B cell (primary cell): Measurements from ENCODE around the gene FSTL5. TPM values are rescaled to one million over a fixed set of nuclear protein-coding genes. Genes with fewer than 3 reads are reported as not detected.

Experiments
- ATAC-seq: fragments of 200-7000 bp; cut with Tn5 transposase; one replicate; pipeline ENCODE4 v1.10.0; 2021; ENCODE audit warnings: low read depth, mild to moderate bottlenecking, moderate number of reproducible peaks, moderate library complexity
- CTCF ChIA-PET: fragments of 350-600 bp; sonication (Branson Sonifier 250); formaldehyde crosslinking; loops from one replicate; lab custom pipeline; 2021; ENCODE audit warnings: antibody characterized with exemption, inconsistent platforms; lab: Charles Lee
- POLR2A ChIA-PET: fragments of 350-600 bp; sonication (Branson Sonifier 250); formaldehyde crosslinking; loops from one replicate; lab custom pipeline; 2021; ENCODE audit warnings: antibody characterized with exemption; lab: Charles Lee
- DNase-seq: peaks from one replicate; pipeline ENCODE4 v3.0.0; 2013
- H2AFZ ChIP-seq: 2 replicates; pipeline ENCODE4 v1.6.1; 2012; ENCODE audit warnings: mild to moderate bottlenecking, low read depth, low read length; ENCODE audit not compliant: insufficient read depth, poor library complexity, severe bottlenecking
- H3K27ac ChIP-seq, 2 donors: 1 replicate in 1 of 2; 2 replicates in 1 of 2; pipeline ENCODE4 v1.5.1; 2012 to 2013; ENCODE audit warnings: low read length in 2 of 2, mild to moderate bottlenecking in 2 of 2, moderate library complexity in 1 of 2
- H3K27me3 ChIP-seq, 4 experiments: fragments of 200-600 bp in 1 of 4; sonication (generic) in 1 of 4; replicated peaks in 1 of 4; 1 replicate in 2 of 4; 2 replicates in 2 of 4; pipeline versions ENCODE4 v1.6.1 to v1.7.0; 2013 to 2016; ENCODE audit warnings: low read length in 3 of 4, mild to moderate bottlenecking in 2 of 4, mixed read lengths in 1 of 4, moderate library complexity in 1 of 4; ENCODE audit not compliant: insufficient read depth in 4 of 4, control insufficient read depth in 3 of 4; ENCODE audit errors: control extremely low read depth in 1 of 4
- H3K36me3 ChIP-seq, 2 experiments: replicated peaks in 1 of 2; 1 replicate in 1 of 2; 2 replicates in 1 of 2; pipeline versions ENCODE4 v1.6.1 to v1.7.1; 2013; ENCODE audit warnings: low read length in 1 of 2; ENCODE audit not compliant: insufficient read depth in 2 of 2, control insufficient read depth in 1 of 2; ENCODE audit errors: control extremely low read depth in 1 of 2, extremely low read depth in 1 of 2
- H3K4me1 ChIP-seq, 2 donors: fragments of 200-600 bp in 1 of 2; sonication (generic) in 1 of 2; 1 replicate in 1 of 2; 2 replicates in 1 of 2; pipeline versions ENCODE4 v1.5.1 to v1.6.1; 2013 to 2017; ENCODE audit warnings: low read length in 2 of 2; ENCODE audit not compliant: control insufficient read depth in 2 of 2, insufficient read depth in 2 of 2
- H3K4me2 ChIP-seq: replicated peaks from 2 replicates; pipeline ENCODE3; 2012; ENCODE audit warnings: mild to moderate bottlenecking, low read depth, low read length; ENCODE audit not compliant: poor library complexity, severe bottlenecking
- H3K4me3 ChIP-seq, 5 experiments: fragments of 200-600 bp in 1 of 5; sonication (generic) in 1 of 5; 1 replicate in 3 of 5; 2 replicates in 2 of 5; pipeline versions ENCODE4 v1.5.1 to v1.7.0; 2011 to 2016; ENCODE audit warnings: low read length in 4 of 5, mild to moderate bottlenecking in 4 of 5, low read depth in 2 of 5, control low read depth in 1 of 5, moderate library complexity in 1 of 5; ENCODE audit not compliant: insufficient read depth in 1 of 5; ENCODE audit errors: control extremely low read depth in 1 of 5, extremely low read depth in 1 of 5
- H3K79me2 ChIP-seq: fragments of 200-600 bp; sonication (generic); one replicate; pipeline ENCODE4 v1.6.0; 2016; ENCODE audit warnings: low read length; ENCODE audit not compliant: control insufficient read depth, insufficient read depth
- H3K9ac ChIP-seq: fragments of 200-600 bp; sonication (generic); 2 replicates; pipeline ENCODE4 v1.6.1; 2017; ENCODE audit warnings: mild to moderate bottlenecking, low read length, moderate library complexity
- H3K9me3 ChIP-seq, 3 donors: one replicate each; pipeline versions ENCODE4 v1.6.1 to v1.7.1; 2013; ENCODE audit warnings: low read length in 2 of 3; ENCODE audit not compliant: control insufficient read depth in 2 of 3, insufficient read depth in 1 of 3; ENCODE audit errors: control extremely low read depth in 1 of 3
- H4K20me1 ChIP-seq: 2 replicates; pipeline ENCODE4 v1.6.0; 2012; ENCODE audit warnings: mild to moderate bottlenecking, low read length; ENCODE audit not compliant: insufficient read depth, control insufficient read depth, poor library complexity, severe bottlenecking
- H3K27ac Mint-ChIP-seq: one replicate; pipeline ENCODE4 v1.8.0; 2021; ENCODE audit warnings: mixed read lengths
- H3K27me3 Mint-ChIP-seq: one replicate; pipeline ENCODE4 v1.8.0; 2021; ENCODE audit warnings: mixed read lengths
- H3K4me1 Mint-ChIP-seq: one replicate; pipeline ENCODE4 v1.8.0; 2021; ENCODE audit warnings: mixed read lengths
- H3K4me3 Mint-ChIP-seq: one replicate; pipeline ENCODE4 v1.8.0; 2021; ENCODE audit warnings: mixed read lengths
- H3K9me3 Mint-ChIP-seq: one replicate; pipeline ENCODE4 v1.8.0; 2022; ENCODE audit warnings: mixed read lengths; ENCODE audit not compliant: insufficient read depth
- CTCF ChIP-seq: fragments of 200-600 bp; IDR thresholded peaks from one replicate; pipeline ENCODE4 v1.8.0; 2022; ENCODE audit warnings: antibody characterized with exemption, mild to moderate bottlenecking
- EZH2 ChIP-seq: IDR thresholded peaks from 2 replicates; pipeline ENCODE4 v1.6.1; 2012; ENCODE audit warnings: borderline replicate concordance, low read depth, mild to moderate bottlenecking, moderate library complexity, low read length; ENCODE audit not compliant: insufficient read depth, poor library complexity, severe bottlenecking
- WGBS: methylation state at CpG from one replicate; pipeline ENCODE4 v1.1.5; 2013; ENCODE audit warnings: missing lambda C conversion rate; ENCODE audit not compliant: insufficient coverage; 5-methylcytosine and 5-hydroxymethylcytosine counted together
- intact Hi-C: fragments of 100-400 bp; cut with micrococcal nuclease; formaldehyde crosslinking; loops from one replicate; pipeline ENCODE4 v1.10.0; 2022
- polyA plus RNA-seq: library from polyadenylated mRNA; depleted of rRNA; stranded (reverse); fragments of >200 nt; gene quantifications from 2 replicates; pipeline ENCODE4 v1.2.3, GENCODE V29; 2012
- total RNA-seq, 2 donors: library from RNA; stranded (reverse); fragments of 120-200 nt in 1 of 2; gene quantifications; 1 replicate in 1 of 2; 2 replicates in 1 of 2; pipeline versions ENCODE4 v1.2.3 to v1.2.4, GENCODE V29; 2013 to 2022

Gene FSTL5
- total and polyA plus RNA-seq, 2 donors (not counting 1 experiment from before 2014, with no cell fraction given): not detected

- ChIA-PET POLR2A (no interaction called here), CTCF (no interaction called here)
- Histone ChIP-seq H2AFZ (no peak overlapping the region), H3K79me2 (no peaks in the 10 kb centered on the region), H3K36me3 (no peaks in the 10 kb centered on the region), H3K27me3 (no peaks in the 10 kb centered on the region), H3K4me3 (no peak overlapping the region), H3K27ac (no peak overlapping the region), H3K9me3 (peaks cover 0 to 2% (median 0%) of the 10 kb centered on the region in 3 donors), H3K4me1 (no peaks in the 10 kb centered on the region), H3K4me2 (no peak overlapping the region), H4K20me1 (no peaks in the 10 kb centered on the region), H3K9ac (no peak overlapping the region)
- no peaks in the 10 kb centered on the region for H3K27me3 Mint-ChIP-seq
- no peak for ATAC-seq
- H3K4me1 Mint-ChIP-seq: no peaks in the 10 kb centered on the region
- TF ChIP-seq CTCF (no peak), EZH2 (no peak)
- H3K4me3 Mint-ChIP-seq: no peak overlapping the region
- WGBS: no CpG with 5 or more reads among the region's 1 CpG
- no peak for DNase-seq
- intact Hi-C loops: no loop called here
- H3K27ac Mint-ChIP-seq: no peak overlapping the region
- peaks cover 4% of the 10 kb centered on the region for H3K9me3 Mint-ChIP-seq
Observed at GRCh38 chr4:161987611-161988010, 176.2 kb downstream of the FSTL5 start.

GRCh38 chr4:161952382-161952781 is 211.4 kb downstream of the FSTL5 start:
- no peaks in the 10 kb centered on the region for H3K36me3 ChIP-seq
- DNase-seq (no peak), ATAC-seq (no peak)
- no peaks in the 10 kb centered on the region for H3K79me2 ChIP-seq
- H2AFZ ChIP-seq: no peak overlapping the region
- Mint-ChIP-seq H3K9me3 (no peaks in the 10 kb centered on the region), H3K27me3 (no peaks in the 10 kb centered on the region), H3K4me1 (no peaks in the 10 kb centered on the region), H3K4me3 (no peak overlapping the region), H3K27ac (no peak overlapping the region)
- no peak overlapping the region for H3K9ac ChIP-seq
- H3K27ac ChIP-seq: no peak overlapping the region
- no peak overlapping the region for H3K4me3 ChIP-seq
- no peak for TF ChIP-seq CTCF
- TF ChIP-seq EZH2: no peak
- POLR2A ChIA-PET: no interaction called here
- WGBS: no CpG with 5 or more reads among the region's 2 CpGs
- H4K20me1 ChIP-seq: no peaks in the 10 kb centered on the region
- no peaks in the 10 kb centered on the region for H3K9me3 ChIP-seq
- H3K27me3 ChIP-seq: no peaks in the 10 kb centered on the region
- CTCF ChIA-PET: no interaction called here
- intact Hi-C loops: no loop called here
- H3K4me1 ChIP-seq: no peaks in the 10 kb centered on the region
- no peak overlapping the region for H3K4me2 ChIP-seq
